Spleen (tissue), 11 donors: ENCODE measurements around the gene DCUN1D3. TPM values are rescaled to one million over a fixed set of nuclear protein-coding genes. Genes with fewer than 3 reads are reported as not detected.
A peak's percentile ranks its signal among the peaks of the same experiment; 100 is the strongest.
"Not testable (repeated sequence)": the region's sequence is repeated elsewhere in the genome, so short reads cannot be mapped to it uniquely, and the experiment has no call there.

ENCODE experiments used
- DNase-seq: peaks from one replicate; pipeline ENCODE4 v3.0.0-alpha.2; 2020
- H3K27ac ChIP-seq, 8 donors: fragments of 200-600 bp; sonication (generic) in 7 of 8; 1 replicate in 4 of 8; 2 replicates in 4 of 8; pipeline versions ENCODE4 v1.5.0 to v1.8.0; 2016 to 2021; ENCODE audit warnings: inconsistent platforms in 4 of 8, mild to moderate bottlenecking in 4 of 8, moderate library complexity in 1 of 8
- H3K27me3 ChIP-seq, 7 donors: fragments of 200-600 bp; sonication (generic) in 6 of 7; replicated peaks in 1 of 7; 1 replicate in 4 of 7; 2 replicates in 3 of 7; pipeline versions ENCODE4 v1.5.0 to v1.8.0; 2016 to 2021; ENCODE audit warnings: inconsistent platforms in 3 of 7, mild to moderate bottlenecking in 1 of 7
- H3K36me3 ChIP-seq, 6 donors: fragments of 200-600 bp; sonication (generic) in 5 of 6; 1 replicate in 4 of 6; 2 replicates in 2 of 6; pipeline versions ENCODE4 v1.5.0 to v1.8.0; 2016 to 2021; ENCODE audit warnings: inconsistent platforms in 2 of 6
- H3K4me1 ChIP-seq, 6 donors: fragments of 200-600 bp; sonication (generic) in 5 of 6; 1 replicate in 3 of 6; 2 replicates in 3 of 6; pipeline versions ENCODE4 v1.5.0 to v1.8.0; 2016 to 2021; ENCODE audit warnings: inconsistent platforms in 3 of 6
- H3K4me3 ChIP-seq, 8 donors: fragments of 200-600 bp; sonication (generic) in 7 of 8; 1 replicate in 4 of 8; 2 replicates in 4 of 8; pipeline versions ENCODE4 v1.5.0 to v1.8.0; 2016 to 2021; ENCODE audit warnings: inconsistent platforms in 4 of 8, mild to moderate bottlenecking in 4 of 8, moderate library complexity in 2 of 8
- H3K9me3 ChIP-seq, 8 donors: fragments of 200-600 bp; sonication (generic) in 7 of 8; 1 replicate in 4 of 8; 2 replicates in 4 of 8; pipeline versions ENCODE4 v1.5.0 to v1.8.0; 2016 to 2021; ENCODE audit warnings: inconsistent platforms in 4 of 8
- CTCF ChIP-seq, 11 experiments: fragments of 200-600 bp in 7 of 11; fragments of 450-650 bp in 4 of 11; sonication (generic) in 4 of 11; IDR thresholded peaks in 8 of 11; conservative IDR thresholded peaks in 3 of 11; 1 replicate in 7 of 11; 2 replicates in 4 of 11; pipeline versions ENCODE4 v1.4.0 to v1.8.0; 2016 to 2021; ENCODE audit warnings: antibody characterized with exemption in 11 of 11, inconsistent platforms in 4 of 11, mild to moderate bottlenecking in 1 of 11
- POLR2A ChIP-seq, 3 donors: fragments of 450-650 bp; IDR thresholded peaks; one replicate each; pipeline ENCODE4 v1.5.1; 2017; ENCODE audit warnings: antibody characterized with exemption in 3 of 3, mild to moderate bottlenecking in 1 of 3
- POLR2AphosphoS5 ChIP-seq, 3 donors: sonication (generic); formaldehyde crosslinking; IDR thresholded peaks; one replicate each; pipeline ENCODE4 v1.5.1; 2017; ENCODE audit warnings: antibody characterized with exemption in 3 of 3
- WGBS, 5 donors: extraction: QIAGEN DNeasy Blood & Tissue Kit in 3 of 5; methylation state at CpG; one replicate each; pipeline versions ENCODE4 v1.1.5 to v1.1.7; 2013 to 2018; 5-methylcytosine and 5-hydroxymethylcytosine counted together
- intact Hi-C: fragments of 100-400 bp; cut with DNase I; formaldehyde crosslinking; loops from one replicate; pipeline ENCODE4 v1.15.0; 2023; ENCODE audit warnings: low total_unique reads
- polyA plus RNA-seq, 3 donors: library from polyadenylated mRNA; stranded (reverse); fragments of 200-250 nt; gene quantifications; one replicate each; pipeline ENCODE4 v1.2.1, GENCODE V29; 2013
- total RNA-seq, 7 donors: library from RNA; depleted of rRNA in 3 of 7; stranded (reverse); fragments of >200 nt in 3 of 7; fragmentation: NEBNext Ultra II Directional in 4 of 7; extraction: Animal tissue kit (Norgen Biotek cat#: 25700) in 4 of 7; gene quantifications; one replicate each; pipeline versions ENCODE4 v1.1.0 to v1.2.1, GENCODE V29; 2016 to 2021
- donor health status: healthy with polysubstance abuse.
- donor health status: DM: no; HTN: no; CAD: no; lungs with moderate emphysema.
- donor health status: DM: no; HTN: no; CAD: no.
- donor health status: Bipolar disorder and iron deficiency.
- donor health status: healthy.
- donor health status: DM: no; HTN: no; CAD: no.
- donor health status: DM: yes; HTN: yes; CAD: no.

Gene DCUN1D3
- total and polyA plus RNA-seq, 10 donors, result 1.0 to 13.7 (median 7.8) TPM

GRCh38 chr16:20933589-20933988 is 33.4 kb upstream of the DCUN1D3 start:
- no peak overlapping the region for H3K27ac ChIP-seq
- no peak for TF ChIP-seq POLR2A (IDR thresholded peaks at IDR 0.05)
- no peak for TF ChIP-seq POLR2AphosphoS5 (IDR thresholded peaks at IDR 0.05)
- TF ChIP-seq CTCF (IDR thresholded peaks at IDR 0.05 in 8 of 11, conservative IDR thresholded peaks at IDR 0.05 in 3 of 11), result no peak
- H3K36me3 ChIP-seq, result no peaks in the 10 kb centered on the region
- intact Hi-C loops, result no loop called here
- no peaks in the 10 kb centered on the region for H3K9me3 ChIP-seq
- H3K27me3 ChIP-seq, result no peaks in the 10 kb centered on the region
- no peak overlapping the region for H3K4me3 ChIP-seq
- peaks cover 0 to 4% (median 0%) of the 10 kb centered on the region in 6 donors for H3K4me1 ChIP-seq
- no peak for DNase-seq

GRCh38 chr16:20931066-20931600 is 31.0 kb upstream of the DCUN1D3 start:
- H3K27me3 ChIP-seq, result no peaks in the 10 kb centered on the region
- 79 to 94% (median 85%) methylated on average over 5 of the region's 5 CpGs for WGBS, 5 donors
- intact Hi-C loops, result no loop called here
- peak overlapping the region in 6 of 8 donors; percentile 21 to 71 (median 50) for H3K27ac ChIP-seq
- no peak for DNase-seq
- no peak overlapping the region for H3K4me3 ChIP-seq
- H3K9me3 ChIP-seq, result no peaks in the 10 kb centered on the region
- peaks cover 0 to 4% (median 0%) of the 10 kb centered on the region in 6 donors for H3K4me1 ChIP-seq
- no peaks in the 10 kb centered on the region for H3K36me3 ChIP-seq
- TF ChIP-seq POLR2A (IDR thresholded peaks at IDR 0.05) (no peak), POLR2AphosphoS5 (IDR thresholded peaks at IDR 0.05) (no peak), CTCF (IDR thresholded peaks at IDR 0.05 in 8 of 11, conservative IDR thresholded peaks at IDR 0.05 in 3 of 11) (no peak)

- no peak overlapping the region for H3K4me3 ChIP-seq
- H3K9me3 ChIP-seq, result no peaks in the 10 kb centered on the region
- DNase-seq, result no peak
- intact Hi-C loops, result no loop called here
- no peaks in the 10 kb centered on the region for H3K27me3 ChIP-seq
- H3K27ac ChIP-seq, result peak overlapping the region in 5 of 8 donors; percentile 29 to 71 (median 60)
- H3K4me1 ChIP-seq, result peaks cover 0 to 4% (median 0%) of the 10 kb centered on the region in 6 donors
- TF ChIP-seq POLR2A (IDR thresholded peaks at IDR 0.05) (no peak), POLR2AphosphoS5 (IDR thresholded peaks at IDR 0.05) (no peak), CTCF (IDR thresholded peaks at IDR 0.05 in 8 of 11, conservative IDR thresholded peaks at IDR 0.05 in 3 of 11) (no peak)
- 72 to 90% (median 83%) methylated on average over 1 of the region's 1 CpG for WGBS, 5 donors
- H3K36me3 ChIP-seq, result peaks cover 0 to 8% (median under 1%) of the 10 kb centered on the region in 6 donors
Observed at GRCh38 chr16:20930365-20930690, 30.2 kb upstream of the DCUN1D3 start.

GRCh38 chr16:20929676-20930364 is 29.7 kb upstream of the DCUN1D3 start:
- intact Hi-C loops, DNase-seq, H3K9me3 ChIP-seq, H3K4me3 ChIP-seq, H3K4me1 ChIP-seq, H3K27me3 ChIP-seq: not testable (repeated sequence)
- 77 to 87% (median 78%) methylated on average over 10 of the region's 10 CpGs for WGBS, 5 donors
- Histone ChIP-seq H3K36me3 (peaks cover 0 to 13% (median 3%) of the 10 kb centered on the region in 6 donors), H3K27ac (peak overlapping the region in 5 of 8 donors; percentile 7 to 71 (median 60))
